ENCODE results near the gene TMC5. TPM values are rescaled to one million over a fixed set of nuclear protein-coding genes. Genes with fewer than 3 reads are reported as not detected.

The TMC5 gene
- total and polyA plus RNA-seq, 2 of the 13 experiments (the other 11 are each of a cell fraction or from before 2014, with no cell fraction given) = 0.09 to 0.41 TPM

- TF ChIP-seq ZNF839 (CRISPR knock-in tag; IDR thresholded peaks at IDR 0.05; ENCODE audit: borderline replicate concordance) (no peak), ZNF670 (CRISPR knock-in tag; IDR thresholded peaks at IDR 0.05; ENCODE audit: borderline replicate concordance) (peak; percentile 97), AKAP8 (CRISPR knock-in tag; IDR thresholded peaks at IDR 0.05) (peak; percentile 65; the same call in 1 of the 2 replicates), BRCA1 (CRISPR knock-in tag; IDR thresholded peaks at IDR 0.05) (no peak; the same call in 1 of the 2 replicates), ZFP36 (IDR thresholded peaks at IDR 0.05; ENCODE audit: borderline replicate concordance, low read depth, low read length, partially characterized antibody) (no peak), ARNT2 (CRISPR knock-in tag; IDR thresholded peaks at IDR 0.05; ENCODE audit: low read depth) (peak; percentile 94), ZFP36L2 (CRISPR knock-in tag; IDR thresholded peaks at IDR 0.05) (peak; percentile 63; the same call in 1 of the 2 replicates), SRY (CRISPR knock-in tag; IDR thresholded peaks at IDR 0.05) (peak; percentile 84), RFXANK (CRISPR knock-in tag; IDR thresholded peaks at IDR 0.05) (no peak; the same call in 1 of the 2 replicates), ARID5B (CRISPR knock-in tag; IDR thresholded peaks at IDR 0.05) (peak; percentile 45; the same call in 1 of the 2 replicates), MED1 (CRISPR knock-in tag; IDR thresholded peaks at IDR 0.05) (peak; percentile 17; the same call in 1 of the 2 replicates), ZNF672 (CRISPR knock-in tag; IDR thresholded peaks at IDR 0.05) (no peak), ZNF280D (CRISPR knock-in tag; IDR thresholded peaks at IDR 0.05) (peak; percentile 95), KLF13 (CRISPR knock-in tag; IDR thresholded peaks at IDR 0.05) (no peak), BRD4 (CRISPR knock-in tag; IDR thresholded peaks at IDR 0.05) (peak; percentile 45), GTF3A (CRISPR knock-in tag; conservative IDR thresholded peaks at IDR 0.05) (no peak), ZFP37 (CRISPR knock-in tag; IDR thresholded peaks at IDR 0.05; ENCODE audit: borderline replicate concordance) (0 out of 2 replicates have a peak, but pooled peaks have one; percentile 72), KDM5A (IDR thresholded peaks at IDR 0.05; ENCODE audit: borderline replicate concordance, low read length) (no peak), ZNF841 (CRISPR knock-in tag; IDR thresholded peaks at IDR 0.05; ENCODE audit: borderline replicate concordance) (no peak), ZBTB8A (CRISPR knock-in tag; IDR thresholded peaks at IDR 0.05; ENCODE audit: borderline replicate concordance, low read depth) (peak; percentile 74; the same call in 1 of the 2 replicates), HMG20A (CRISPR knock-in tag; IDR thresholded peaks at IDR 0.05; ENCODE audit: borderline replicate concordance) (peak; percentile 16; the same call in 1 of the 2 replicates), TARDBP (CRISPR knock-in tag; IDR thresholded peaks at IDR 0.05) (peak; percentile 68; the same call in 1 of the 2 replicates)
- TF ChIP-seq, protein P1, sequence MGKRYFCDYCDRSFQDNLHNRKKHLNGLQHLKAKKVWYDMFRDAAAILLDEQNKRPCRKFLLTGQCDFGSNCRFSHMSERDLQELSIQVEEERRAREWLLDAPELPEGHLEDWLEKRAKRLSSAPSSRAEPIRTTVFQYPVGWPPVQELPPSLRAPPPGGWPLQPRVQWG (CRISPR knock-in tag; IDR thresholded peaks at IDR 0.05; ENCODE audit: borderline replicate concordance, low read depth) = no peak
Observed at GRCh38 chr16:19521471-19522396, 104.1 kb downstream of the TMC5 start, which contains the start of gene GDE1 (continued).
